T-helper 2 cell treated with Interferon-gamma antibody and Interleukin-4, amounts not matched to agents 5 μg/mL and 100 μg/mL, for 36 hours (primary cell): ENCODE measurements around the gene CLEC4C.
"Not testable (repeated sequence)": the region's sequence is repeated elsewhere in the genome, so short reads cannot be mapped to it uniquely, and the experiment has no call there.

Source experiments
- DNase-seq: peaks from one replicate; pipeline ENCODE4 v3.0.0; 2021; ENCODE audit warnings: low spot score
- H3K27ac Mint-ChIP-seq: one replicate; pipeline ENCODE4 v1.8.0; 2021; ENCODE audit warnings: mild to moderate bottlenecking, mixed read lengths
- H3K27me3 Mint-ChIP-seq: one replicate; pipeline ENCODE4 v1.8.0; 2021; ENCODE audit warnings: low read depth, mixed read lengths
- H3K36me3 Mint-ChIP-seq: one replicate; pipeline ENCODE4 v1.8.0; 2021; ENCODE audit warnings: low read depth, mixed read lengths
- H3K4me1 Mint-ChIP-seq: one replicate; pipeline ENCODE4 v1.8.0; 2021; ENCODE audit warnings: low read depth, mixed read lengths
- H3K4me3 Mint-ChIP-seq: one replicate; pipeline ENCODE4 v1.8.0; 2022; ENCODE audit warnings: mild to moderate bottlenecking, moderate library complexity, mixed read lengths
- H3K9me3 Mint-ChIP-seq: one replicate; pipeline ENCODE4 v1.8.0; 2021; ENCODE audit warnings: mixed read lengths

Gene CLEC4C, protein sequence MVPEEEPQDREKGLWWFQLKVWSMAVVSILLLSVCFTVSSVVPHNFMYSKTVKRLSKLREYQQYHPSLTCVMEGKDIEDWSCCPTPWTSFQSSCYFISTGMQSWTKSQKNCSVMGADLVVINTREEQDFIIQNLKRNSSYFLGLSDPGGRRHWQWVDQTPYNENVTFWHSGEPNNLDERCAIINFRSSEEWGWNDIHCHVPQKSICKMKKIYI

DNA sequence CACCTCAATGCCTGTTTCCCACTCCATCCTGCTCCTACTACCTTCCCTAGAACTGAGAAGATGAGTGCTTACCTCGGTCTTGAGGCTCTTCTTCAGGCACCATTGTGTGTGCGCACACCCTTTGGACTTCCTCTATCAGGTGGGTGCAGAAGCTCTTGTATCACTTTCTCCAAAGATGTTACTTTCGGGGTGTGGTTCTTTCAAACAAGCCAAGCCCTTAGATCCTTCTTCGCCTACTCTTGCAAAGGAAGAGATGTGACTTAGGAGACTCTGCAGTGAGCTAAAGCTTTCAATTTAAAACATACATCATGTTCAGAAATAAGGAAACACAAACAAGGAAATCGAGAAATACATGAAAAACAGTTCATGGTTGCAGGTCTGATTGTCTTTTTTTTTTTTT is at the start of gene CLEC4C:
CLEC4C (minus strand) TSS at position 130 of the 400 bp plus-strand sequence; CDS start at position 103, 27 bp downstream.
- H3K9me3 Mint-ChIP-seq: no peaks in the 10 kb centered on the region
- H3K4me1 Mint-ChIP-seq: no peaks in the 10 kb centered on the region
- no peaks in the 10 kb centered on the region for H3K36me3 Mint-ChIP-seq
- H3K27me3 Mint-ChIP-seq: no peaks in the 10 kb centered on the region
- H3K4me3 Mint-ChIP-seq: no peak within 1 kb of the TSS
- H3K27ac Mint-ChIP-seq: no peak within 1 kb of the TSS
- DNase-seq: no peak

DNA sequence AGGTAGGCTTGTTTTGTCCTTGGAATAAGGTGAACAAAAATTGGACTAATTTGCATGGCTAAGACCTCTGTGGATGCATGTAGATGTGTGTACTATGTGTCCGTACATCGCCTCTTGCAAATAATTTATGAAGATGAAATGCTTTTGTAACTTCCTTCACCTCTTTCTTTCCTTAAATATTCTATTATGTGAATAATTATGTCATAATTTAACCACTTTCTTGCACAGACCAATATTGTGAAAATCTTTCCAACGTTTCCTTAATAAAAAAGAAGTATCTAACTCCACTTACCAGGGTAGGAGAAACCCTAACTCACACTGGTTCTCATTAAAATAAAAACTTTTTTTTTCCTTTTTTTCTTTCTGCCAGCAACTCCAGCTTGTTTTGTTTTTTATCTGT is 46.0 kb upstream of the CLEC4C start:
- Mint-ChIP-seq H3K27ac (no peak overlapping the region), H3K4me3 (no peak overlapping the region)

GRCh38 chr12:7788884-7789528 is 41.8 kb upstream of the CLEC4C start, which contains the start of gene NANOG:
Gene NANOG, plus strand, starts transcription at chr12:7789402. Its CDS starts 213 bp downstream, at chr12:7789615.
- not testable (repeated sequence) for H3K9me3 Mint-ChIP-seq, H3K4me3 Mint-ChIP-seq

More for the DNA sequence above, 46.0 kb upstream of the CLEC4C start:
- H3K27me3 Mint-ChIP-seq: peaks cover 6% of the 10 kb centered on the region
- H3K36me3 Mint-ChIP-seq: no peaks in the 10 kb centered on the region
- no peak for DNase-seq
- H3K9me3 Mint-ChIP-seq: no peaks in the 10 kb centered on the region
- H3K4me1 Mint-ChIP-seq: no peaks in the 10 kb centered on the region

GRCh38 chr12:7788294-7788660 is 41.1 kb upstream of the CLEC4C start:
- no peaks in the 10 kb centered on the region for H3K9me3 Mint-ChIP-seq
- DNase-seq: no peak
- H3K36me3 Mint-ChIP-seq: no peaks in the 10 kb centered on the region
- no peak overlapping the region for H3K4me3 Mint-ChIP-seq
- peaks cover 9% of the 10 kb centered on the region for H3K27me3 Mint-ChIP-seq
- no peaks in the 10 kb centered on the region for H3K4me1 Mint-ChIP-seq
- H3K27ac Mint-ChIP-seq: no peak overlapping the region

More at GRCh38 chr12:7788884-7789528, 41.8 kb upstream of the CLEC4C start, which contains the start of gene NANOG:
- not testable (repeated sequence) for DNase-seq, H3K27ac Mint-ChIP-seq, H3K4me1 Mint-ChIP-seq, H3K27me3 Mint-ChIP-seq, H3K36me3 Mint-ChIP-seq

DNA sequence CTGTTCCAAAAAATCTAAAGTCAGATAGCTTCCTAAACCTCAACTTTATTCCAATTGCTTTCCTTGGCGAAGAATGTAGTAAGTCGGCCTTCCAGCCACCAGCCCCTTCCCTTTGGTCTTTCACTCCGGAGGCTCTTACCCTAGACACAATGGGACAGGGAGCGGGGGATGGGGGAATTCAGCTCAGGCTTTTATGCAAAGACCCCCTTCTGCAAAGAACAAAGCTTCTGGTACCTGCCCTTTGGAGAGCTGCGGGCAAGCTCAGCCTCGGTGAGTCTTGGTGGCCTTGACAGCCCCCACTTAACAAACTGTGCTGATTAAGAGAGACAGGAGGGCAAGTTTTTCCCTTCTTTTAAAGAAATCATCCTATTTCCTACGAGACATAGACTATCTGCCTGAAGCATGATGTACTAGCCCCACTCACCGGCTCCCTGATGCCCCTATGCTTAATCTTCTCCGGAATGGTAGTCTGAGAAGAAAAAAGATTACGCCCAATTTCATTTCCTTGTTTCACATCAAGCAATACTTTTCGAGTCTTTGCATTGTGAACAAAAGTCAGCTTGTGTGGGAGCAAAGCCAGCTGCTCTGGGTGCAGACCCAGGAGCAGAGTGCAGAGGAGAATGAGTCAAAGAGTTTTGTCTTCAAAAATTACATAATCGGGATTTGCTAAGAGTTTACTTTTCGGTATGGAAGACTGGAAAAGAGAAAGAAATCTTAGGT is 40.6 kb upstream of the CLEC4C start:
- Mint-ChIP-seq H3K4me1 (no peaks in the 10 kb centered on the region), H3K27me3 (peaks cover 9% of the 10 kb centered on the region), H3K9me3 (no peaks in the 10 kb centered on the region), H3K4me3 (no peak overlapping the region), H3K36me3 (no peaks in the 10 kb centered on the region), H3K27ac (no peak overlapping the region)
- no peak for DNase-seq

DNA sequence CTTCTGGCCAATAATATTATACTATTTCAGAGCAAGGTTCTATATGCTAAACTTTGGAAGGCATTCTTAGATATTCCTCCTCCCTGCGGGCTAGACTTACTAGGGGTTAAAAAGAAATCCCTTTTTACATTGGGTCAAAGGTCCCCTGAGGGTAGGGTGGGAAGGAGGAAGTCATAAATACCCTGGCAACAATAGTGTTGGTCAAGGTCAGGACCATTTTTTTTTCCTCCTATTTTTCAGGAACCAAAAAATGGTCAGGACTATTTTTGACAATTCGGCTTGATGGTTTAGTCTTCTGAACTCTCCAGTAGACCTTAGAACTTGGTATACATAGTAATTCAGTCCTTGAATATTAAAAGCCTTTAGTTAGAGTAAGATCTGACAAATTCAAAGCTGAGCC is 37.5 kb upstream of the CLEC4C start:
- H3K9me3 Mint-ChIP-seq: no peaks in the 10 kb centered on the region
- no peaks in the 10 kb centered on the region for H3K4me1 Mint-ChIP-seq
- H3K36me3 Mint-ChIP-seq: no peaks in the 10 kb centered on the region
- no peak overlapping the region for H3K4me3 Mint-ChIP-seq
- H3K27me3 Mint-ChIP-seq: peaks cover 6% of the 10 kb centered on the region
- DNase-seq: no peak
- no peak overlapping the region for H3K27ac Mint-ChIP-seq

DNA sequence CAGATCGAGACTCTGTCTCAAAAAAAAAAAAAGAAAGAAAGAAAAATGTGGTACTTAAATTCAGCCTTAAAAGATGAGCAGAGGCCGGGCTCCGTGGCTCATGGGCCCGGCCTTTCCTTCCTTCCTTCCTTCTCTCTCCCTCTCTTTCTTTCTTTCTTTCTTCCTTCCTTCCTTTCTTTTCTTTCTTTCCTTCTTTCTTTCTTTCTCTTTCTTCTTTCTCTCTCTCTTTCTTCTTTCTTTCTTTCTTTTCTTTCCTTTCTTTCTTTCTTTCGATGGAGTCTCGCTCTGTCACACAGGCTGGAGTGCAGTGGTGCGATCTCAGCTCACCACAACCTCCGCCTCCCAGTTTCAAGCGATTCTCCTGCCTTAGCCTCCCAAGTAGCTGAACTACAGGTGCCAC is 36.3 kb upstream of the CLEC4C start:
- not testable (repeated sequence) for H3K4me3 Mint-ChIP-seq, H3K27me3 Mint-ChIP-seq, H3K4me1 Mint-ChIP-seq, H3K27ac Mint-ChIP-seq, DNase-seq, H3K36me3 Mint-ChIP-seq, H3K9me3 Mint-ChIP-seq

DNA sequence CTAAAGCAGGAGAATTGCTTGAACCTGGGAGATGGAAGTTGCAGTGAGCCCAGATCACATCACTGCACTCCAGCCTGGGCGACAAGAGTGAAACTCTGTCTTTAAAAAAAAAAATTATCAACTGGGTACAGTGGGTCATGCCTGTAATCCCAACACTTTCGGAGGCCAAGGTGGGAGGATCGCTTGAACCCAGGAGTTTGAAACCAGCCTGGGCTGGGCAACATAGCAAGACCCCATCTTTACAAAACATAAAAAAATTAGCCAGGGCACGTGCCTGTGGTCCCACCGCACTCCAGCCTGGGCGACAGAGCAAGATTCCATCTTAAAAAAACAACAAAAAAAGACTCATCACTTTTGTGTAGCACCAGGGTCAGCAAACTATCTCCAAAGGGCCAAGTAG is 34.9 kb upstream of the CLEC4C start:
- Mint-ChIP-seq H3K4me3 (no peak overlapping the region), H3K27ac (no peak overlapping the region), H3K36me3 (no peaks in the 10 kb centered on the region), H3K27me3 (no peaks in the 10 kb centered on the region), H3K4me1 (no peaks in the 10 kb centered on the region), H3K9me3 (no peaks in the 10 kb centered on the region)
- DNase-seq: no peak

GRCh38 chr12:7781274-7781673 is 34.1 kb upstream of the CLEC4C start:
- Mint-ChIP-seq H3K27me3 (no peaks in the 10 kb centered on the region), H3K4me3 (no peak overlapping the region), H3K36me3 (no peaks in the 10 kb centered on the region), H3K4me1 (no peaks in the 10 kb centered on the region), H3K27ac (no peak overlapping the region), H3K9me3 (no peaks in the 10 kb centered on the region)
- no peak for DNase-seq

- Mint-ChIP-seq H3K4me3 (no peak overlapping the region), H3K36me3 (no peaks in the 10 kb centered on the region), H3K27ac (no peak overlapping the region), H3K27me3 (no peaks in the 10 kb centered on the region), H3K9me3 (no peaks in the 10 kb centered on the region), H3K4me1 (no peaks in the 10 kb centered on the region)
- no peak for DNase-seq
These were observed 22.8 kb upstream of the CLEC4C start for GRCh38 chr12:7769999-7770398.

DNA sequence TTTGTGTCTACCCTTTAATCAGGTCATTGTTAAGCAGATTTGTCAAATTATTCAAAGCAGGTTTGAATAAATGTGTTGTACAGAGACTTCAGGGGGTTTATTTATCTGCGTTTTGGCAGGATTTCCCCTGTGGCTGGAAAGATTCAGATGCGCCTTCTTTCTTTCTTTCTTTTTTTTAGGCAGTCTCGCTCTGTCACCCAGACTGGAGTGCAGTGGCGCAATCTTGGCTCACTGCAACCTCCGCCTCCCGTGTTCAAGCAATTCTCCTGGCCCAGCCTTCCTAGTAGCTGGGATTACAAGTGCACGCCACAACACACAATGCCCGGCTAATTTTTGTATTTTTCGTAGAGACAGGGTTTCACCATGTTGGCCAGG is 11.6 kb upstream of the CLEC4C start:
- Mint-ChIP-seq H3K9me3 (no peaks in the 10 kb centered on the region), H3K27me3 (no peaks in the 10 kb centered on the region), H3K4me3 (no peak overlapping the region), H3K27ac (no peak overlapping the region), H3K36me3 (no peaks in the 10 kb centered on the region), H3K4me1 (peaks cover 3% of the 10 kb centered on the region)
- DNase-seq: no peak

GRCh38 chr12:7756993-7757392 is 9.8 kb upstream of the CLEC4C start:
- DNase-seq: no peak
- Mint-ChIP-seq H3K9me3 (no peaks in the 10 kb centered on the region), H3K27me3 (no peaks in the 10 kb centered on the region), H3K36me3 (no peaks in the 10 kb centered on the region), H3K4me3 (no peak overlapping the region), H3K27ac (no peak overlapping the region), H3K4me1 (peaks cover 3% of the 10 kb centered on the region)

DNA sequence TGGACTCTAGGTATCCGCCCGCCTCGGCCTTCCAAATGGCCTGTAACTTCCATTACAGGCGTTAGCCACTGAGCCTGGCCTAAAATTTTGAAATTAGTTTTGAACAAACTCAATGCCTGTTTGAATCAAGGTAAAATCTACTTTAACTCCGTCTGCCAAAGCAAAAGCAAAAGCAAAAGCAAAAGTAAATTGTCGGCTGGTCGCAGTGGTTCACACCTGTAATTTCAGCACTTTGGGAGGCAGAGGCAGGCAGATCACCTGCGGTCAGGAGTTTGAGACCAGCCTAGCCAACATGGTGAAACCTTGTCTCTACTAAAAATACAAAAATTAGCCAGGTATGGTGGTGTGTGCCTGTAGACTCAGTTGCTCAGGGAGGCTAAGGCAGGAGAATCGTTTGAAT is 8.5 kb upstream of the CLEC4C start:
- H3K27ac Mint-ChIP-seq, H3K27me3 Mint-ChIP-seq, H3K36me3 Mint-ChIP-seq, H3K9me3 Mint-ChIP-seq, H3K4me1 Mint-ChIP-seq, DNase-seq: not testable (repeated sequence)
- peak overlapping the region; percentile 5 for H3K4me3 Mint-ChIP-seq
